GM12878 (cell line): ENCODE measurements around the gene BICRAL. TPM values are rescaled to one million over a fixed set of nuclear protein-coding genes. Genes with fewer than 3 reads are reported as not detected.

Experiments used
- ATAC-seq: fragments of 200-7000 bp; cut with Tn5 transposase; 3 replicates; pipeline ENCODE4 v1.9.1; 2020; ENCODE audit warnings: mild to moderate bottlenecking, moderate library complexity
- BruUV-seq: library from RNA; stranded (reverse); fragments of 400-500 nt; replicated peaks from 2 replicates; lab custom pipeline; 2021; lab: Mats Ljungman, UMichigan
- CTCF ChIA-PET: fragments of 300-600 bp; sonication (Branson Sonifier 250); formaldehyde crosslinking; extraction: SDS; loops from one replicate; lab custom pipeline; 2021; ENCODE audit warnings: inconsistent platforms; lab: Yijun Ruan, JAX
- POLR2A ChIA-PET: fragments of 350-600 bp; formaldehyde crosslinking; extraction: SDS; loops from one replicate; lab custom pipeline; 2021; ENCODE audit warnings: inconsistent platforms; lab: Charles Lee
- RAD21 ChIA-PET: fragments of 300-600 bp; sonication (Branson Sonifier 250); formaldehyde crosslinking; loops from one replicate; lab custom pipeline; 2023; ENCODE audit warnings: antibody characterized with exemption; ENCODE audit not compliant: unreplicated experiment; lab: Charles Lee
- SMC1A ChIA-PET: fragments of 300-600 bp; sonication (Branson Sonifier 250); formaldehyde crosslinking; loops from one replicate; lab custom pipeline; 2023; ENCODE audit not compliant: unreplicated experiment, uncharacterized antibody; lab: Charles Lee
- DNase-seq: peaks from one replicate; pipeline ENCODE4 v3.0.0-alpha.2; 2011; ENCODE audit warnings: low read depth, low spot score
- FAIRE-seq: peaks from 3 replicates; lab custom pipeline; 2011; peaks lifted over from hg19 to GRCh38; lab: Jason Lieb, UNC
- H2AFZ ChIP-seq: 2 replicates; pipeline ENCODE4 v1.6.0; 2011; ENCODE audit warnings: low read depth, low read length, control low read depth; ENCODE audit not compliant: control insufficient read depth
- H3K27ac ChIP-seq: 2 replicates; pipeline ENCODE4 v1.5.1; 2011; ENCODE audit warnings: control low read depth; ENCODE audit not compliant: control insufficient read depth, insufficient read depth
- H3K27me3 ChIP-seq, 2 experiments: replicated peaks in 1 of 2; 2 replicates each; pipeline versions ENCODE4 v1.6.0 to v1.6.1; 2011; ENCODE audit warnings: low read length in 1 of 2; ENCODE audit not compliant: control insufficient read depth in 2 of 2, insufficient read depth in 2 of 2
- H3K36me3 ChIP-seq, 2 experiments: 2 replicates each; pipeline ENCODE4 v1.5.1; 2011; ENCODE audit warnings: low read length in 1 of 2; ENCODE audit not compliant: control insufficient read depth in 2 of 2, insufficient read depth in 2 of 2
- H3K4me1 ChIP-seq: 2 replicates; pipeline ENCODE4 v1.6.1; 2011; ENCODE audit warnings: mild to moderate bottlenecking, low read length, moderate library complexity, mixed read lengths; ENCODE audit not compliant: control insufficient read depth, insufficient read depth
- H3K4me2 ChIP-seq: 2 replicates; pipeline ENCODE4 v1.6.0; 2011; ENCODE audit warnings: control low read depth; ENCODE audit not compliant: control insufficient read depth, insufficient read depth
- H3K4me3 ChIP-seq: fragments of 200-600 bp; sonication (generic); 2 replicates; pipeline ENCODE4 v1.5.1; 2016
- H3K79me2 ChIP-seq: 2 replicates; pipeline ENCODE4 v1.6.0; 2011; ENCODE audit warnings: low read length; ENCODE audit not compliant: control insufficient read depth, insufficient read depth
- H3K9ac ChIP-seq: 2 replicates; pipeline ENCODE4 v1.8.0; 2011; ENCODE audit warnings: low read length, control low read depth, mixed read lengths; ENCODE audit not compliant: control insufficient read depth, insufficient read depth
- H3K9me3 ChIP-seq: replicated peaks from 3 replicates; pipeline ENCODE4 v1.5.1; 2011; ENCODE audit warnings: mild to moderate bottlenecking, low read length; ENCODE audit not compliant: control insufficient read depth, insufficient read depth
- H4K20me1 ChIP-seq: 2 replicates; pipeline ENCODE4 v1.6.0; 2011; ENCODE audit not compliant: control insufficient read depth, insufficient read depth
- BACH1 ChIP-seq: fragments of 450-650 bp; IDR thresholded peaks from 2 replicates; pipeline ENCODE4 v1.6.1; 2017; ENCODE audit warnings: mild to moderate bottlenecking, borderline replicate concordance
- CHD1 ChIP-seq: IDR thresholded peaks from 2 replicates; pipeline ENCODE4 v1.6.1; 2012; ENCODE audit warnings: low read depth, low read length, improper control_type of control experiment
- GABPA ChIP-seq: IDR thresholded peaks from 2 replicates; pipeline ENCODE4 v1.6.1; 2014; ENCODE audit warnings: antibody characterized with exemption, low read depth, mild to moderate bottlenecking, inconsistent platforms
- HCFC1 ChIP-seq: fragments of 150-350 bp; IDR thresholded peaks from 2 replicates; pipeline ENCODE4 v1.6.1; 2014; ENCODE audit warnings: low read length
- HDAC2 ChIP-seq: fragments of 200-600 bp; sonication (generic); IDR thresholded peaks from 2 replicates; pipeline ENCODE4 v1.6.1; 2017
- IKZF1 ChIP-seq: fragments of 450-650 bp; conservative IDR thresholded peaks from 2 replicates; pipeline ENCODE4 v1.6.1; 2017; ENCODE audit warnings: antibody characterized with exemption, mild to moderate bottlenecking
- SPI1 ChIP-seq: IDR thresholded peaks from 2 replicates; pipeline ENCODE4 v1.6.1; 2011; ENCODE audit warnings: low read depth, mild to moderate bottlenecking, low read length, moderate library complexity, borderline replicate concordance; ENCODE audit not compliant: insufficient read depth
- WGBS: methylation state at CpG from one replicate; pipeline ENCODE4 v1.1.6; 2016; ENCODE audit warnings: low lambda C conversion rate; ENCODE audit not compliant: insufficient replicate concordance, insufficient coverage; ENCODE audit errors: missing lambda C conversion rate; 5-methylcytosine and 5-hydroxymethylcytosine counted together
- in situ Hi-C: fragments of 300-500 bp; cut with MboI; formaldehyde crosslinking; loops from 9 replicates; pipeline ENCODE4 v1.14.3; 2018; ENCODE audit warnings: mixed read lengths
- intact Hi-C: fragments of 100-400 bp; cut with micrococcal nuclease; formaldehyde crosslinking; loops from one replicate; pipeline ENCODE4 v1.14.2; 2022; ENCODE audit not compliant: unreplicated experiment
- polyA plus RNA-seq, 11 experiments: library from polyadenylated mRNA; depleted of rRNA in 4 of 11; unstranded in 6 of 11; stranded (reverse) in 5 of 11; fragments of >200 nt; fragmentation: Nextera tagmentation in 4 of 11; fragmentation: Illumina TruSeq in 1 of 11; extraction: Ambion mirVana in 4 of 11; extraction: Trizol in 1 of 11; gene quantifications; 1 replicate in 1 of 11; 2 replicates in 10 of 11; pipeline versions ENCODE4 v1.2.1 to v1.2.3, GENCODE V29; 2011 to 2016; ENCODE audit warnings: inconsistent platforms in 2 of 11, missing spikeins in 2 of 11, low read depth in 1 of 11
- total RNA-seq, 4 experiments: library from RNA; depleted of rRNA in 3 of 4; stranded (reverse); fragments of >200 nt in 3 of 4; fragmentation: Illumina TruSeq in 1 of 4; extraction: Trizol in 1 of 4; gene quantifications; 2 replicates each; pipeline versions ENCODE4 v1.2.1 to v1.2.3, GENCODE V29; 2013 to 2021
- TF ChIP-seq, protein P1 (sequence below): fragments of 450-650 bp; IDR thresholded peaks from 2 replicates; pipeline ENCODE4 v1.6.1; 2017; ENCODE audit warnings: antibody characterized with exemption, mild to moderate bottlenecking, moderate library complexity
- TF ChIP-seq, protein P2 (sequence below): IDR thresholded peaks from 2 replicates; pipeline ENCODE4 v1.6.1; 2012; ENCODE audit warnings: improper control_type of control experiment, low read depth, low read length; ENCODE audit not compliant: insufficient replicate concordance
- TF ChIP-seq, protein P3 (sequence below): fragments of 450-650 bp; IDR thresholded peaks from 2 replicates; pipeline ENCODE4 v1.6.1; 2016; ENCODE audit warnings: mild to moderate bottlenecking

Gene BICRAL
- total and polyA plus RNA-seq, 10 of the 15 experiments (the other 5 are each of a cell fraction or from before 2014, with no cell fraction given), result 1.9 to 16.6 (median 8.5) TPM

DNA sequence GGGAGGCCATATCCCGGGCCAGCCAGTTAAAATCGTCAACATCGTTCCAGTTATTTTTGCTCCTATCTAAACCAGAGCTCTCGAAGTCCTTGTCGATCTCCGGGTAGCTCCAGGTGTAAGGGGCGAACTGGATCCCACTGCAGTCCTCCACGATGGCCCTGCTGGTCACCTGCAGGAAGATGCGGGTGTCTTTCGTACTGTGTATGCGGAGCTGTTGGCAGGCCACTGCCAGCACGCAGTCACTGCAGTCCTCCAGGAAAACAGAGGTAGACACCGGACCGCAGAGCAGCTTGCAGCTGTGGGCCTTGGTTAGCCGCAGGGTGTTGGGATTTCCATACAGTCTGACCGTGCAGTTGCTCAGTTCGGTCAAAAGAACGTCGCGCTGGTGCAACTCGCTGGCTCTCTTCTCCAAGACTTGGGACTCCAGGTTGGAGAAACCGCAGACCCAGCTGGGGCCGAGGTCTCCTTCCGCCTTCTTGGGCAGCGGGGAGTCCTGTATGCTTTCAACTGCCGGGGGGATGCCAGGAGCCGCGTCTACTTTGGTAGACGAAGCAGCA lies 36.7 kb upstream of the BICRAL start:
- Histone ChIP-seq H3K9me3 (no peaks in the 10 kb centered on the region), H3K4me2 (peak overlapping the region; percentile 94), H3K36me3 (no peaks in the 10 kb centered on the region), H3K4me3 (peak overlapping the region; percentile 99), H3K27ac (peak overlapping the region; percentile 98), H3K27me3 (no peaks in the 10 kb centered on the region), H3K4me1 (peaks cover 10% of the 10 kb centered on the region), H4K20me1 (no peaks in the 10 kb centered on the region), H2AFZ (no peak overlapping the region), H3K9ac (peak overlapping the region; percentile 100), H3K79me2 (peaks cover 44% of the 10 kb centered on the region)
- POLR2A ChIA-PET, result interaction anchor here (0.8 to 8.4 kb wide), 12 partner anchors 9 to 145 kb away, joined by 3 to 140 read pairs (median 5); partner anchors contain the start of gene BICRAL
- RAD21 ChIA-PET, result interaction anchor here (0.8 to 7.0 kb wide), 9 partner anchors 17 to 180 kb away, joined by 3 to 227 read pairs (median 6); partner anchors contain the start of genes BICRAL and RPL7L1
- DNase-seq, result no peak
- no TSS peak for BruUV-seq
- in situ Hi-C loops, result no loop called here
- intact Hi-C loops, result no loop called here
- SMC1A ChIA-PET, result interaction anchor here (0.5 to 6.6 kb wide), 12 partner anchors 18 to 175 kb away, joined by 3 to 92 read pairs (median 3); no protein-coding TSS in a partner anchor
- no peak for ATAC-seq
- no peak for FAIRE-seq
- WGBS, result 2% methylated on average over 29 of the region's 29 CpGs
- CTCF ChIA-PET, result interaction anchor here (0.9 to 2.8 kb wide), 7 partner anchors 19 to 148 kb away, joined by 3 to 15 read pairs (median 3); no protein-coding TSS in a partner anchor
- TF ChIP-seq SPI1 (no peak), HDAC2 (no peak), GABPA (no peak), IKZF1 (peak; percentile 53), CHD1 (no peak), BACH1 (no peak), HCFC1 (no peak)
- TF ChIP-seq, protein P1, sequence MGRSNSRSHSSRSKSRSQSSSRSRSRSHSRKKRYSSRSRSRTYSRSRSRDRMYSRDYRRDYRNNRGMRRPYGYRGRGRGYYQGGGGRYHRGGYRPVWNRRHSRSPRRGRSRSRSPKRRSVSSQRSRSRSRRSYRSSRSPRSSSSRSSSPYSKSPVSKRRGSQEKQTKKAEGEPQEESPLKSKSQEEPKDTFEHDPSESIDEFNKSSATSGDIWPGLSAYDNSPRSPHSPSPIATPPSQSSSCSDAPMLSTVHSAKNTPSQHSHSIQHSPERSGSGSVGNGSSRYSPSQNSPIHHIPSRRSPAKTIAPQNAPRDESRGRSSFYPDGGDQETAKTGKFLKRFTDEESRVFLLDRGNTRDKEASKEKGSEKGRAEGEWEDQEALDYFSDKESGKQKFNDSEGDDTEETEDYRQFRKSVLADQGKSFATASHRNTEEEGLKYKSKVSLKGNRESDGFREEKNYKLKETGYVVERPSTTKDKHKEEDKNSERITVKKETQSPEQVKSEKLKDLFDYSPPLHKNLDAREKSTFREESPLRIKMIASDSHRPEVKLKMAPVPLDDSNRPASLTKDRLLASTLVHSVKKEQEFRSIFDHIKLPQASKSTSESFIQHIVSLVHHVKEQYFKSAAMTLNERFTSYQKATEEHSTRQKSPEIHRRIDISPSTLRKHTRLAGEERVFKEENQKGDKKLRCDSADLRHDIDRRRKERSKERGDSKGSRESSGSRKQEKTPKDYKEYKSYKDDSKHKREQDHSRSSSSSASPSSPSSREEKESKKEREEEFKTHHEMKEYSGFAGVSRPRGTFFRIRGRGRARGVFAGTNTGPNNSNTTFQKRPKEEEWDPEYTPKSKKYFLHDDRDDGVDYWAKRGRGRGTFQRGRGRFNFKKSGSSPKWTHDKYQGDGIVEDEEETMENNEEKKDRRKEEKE, result no peak
- TF ChIP-seq, protein P2, sequence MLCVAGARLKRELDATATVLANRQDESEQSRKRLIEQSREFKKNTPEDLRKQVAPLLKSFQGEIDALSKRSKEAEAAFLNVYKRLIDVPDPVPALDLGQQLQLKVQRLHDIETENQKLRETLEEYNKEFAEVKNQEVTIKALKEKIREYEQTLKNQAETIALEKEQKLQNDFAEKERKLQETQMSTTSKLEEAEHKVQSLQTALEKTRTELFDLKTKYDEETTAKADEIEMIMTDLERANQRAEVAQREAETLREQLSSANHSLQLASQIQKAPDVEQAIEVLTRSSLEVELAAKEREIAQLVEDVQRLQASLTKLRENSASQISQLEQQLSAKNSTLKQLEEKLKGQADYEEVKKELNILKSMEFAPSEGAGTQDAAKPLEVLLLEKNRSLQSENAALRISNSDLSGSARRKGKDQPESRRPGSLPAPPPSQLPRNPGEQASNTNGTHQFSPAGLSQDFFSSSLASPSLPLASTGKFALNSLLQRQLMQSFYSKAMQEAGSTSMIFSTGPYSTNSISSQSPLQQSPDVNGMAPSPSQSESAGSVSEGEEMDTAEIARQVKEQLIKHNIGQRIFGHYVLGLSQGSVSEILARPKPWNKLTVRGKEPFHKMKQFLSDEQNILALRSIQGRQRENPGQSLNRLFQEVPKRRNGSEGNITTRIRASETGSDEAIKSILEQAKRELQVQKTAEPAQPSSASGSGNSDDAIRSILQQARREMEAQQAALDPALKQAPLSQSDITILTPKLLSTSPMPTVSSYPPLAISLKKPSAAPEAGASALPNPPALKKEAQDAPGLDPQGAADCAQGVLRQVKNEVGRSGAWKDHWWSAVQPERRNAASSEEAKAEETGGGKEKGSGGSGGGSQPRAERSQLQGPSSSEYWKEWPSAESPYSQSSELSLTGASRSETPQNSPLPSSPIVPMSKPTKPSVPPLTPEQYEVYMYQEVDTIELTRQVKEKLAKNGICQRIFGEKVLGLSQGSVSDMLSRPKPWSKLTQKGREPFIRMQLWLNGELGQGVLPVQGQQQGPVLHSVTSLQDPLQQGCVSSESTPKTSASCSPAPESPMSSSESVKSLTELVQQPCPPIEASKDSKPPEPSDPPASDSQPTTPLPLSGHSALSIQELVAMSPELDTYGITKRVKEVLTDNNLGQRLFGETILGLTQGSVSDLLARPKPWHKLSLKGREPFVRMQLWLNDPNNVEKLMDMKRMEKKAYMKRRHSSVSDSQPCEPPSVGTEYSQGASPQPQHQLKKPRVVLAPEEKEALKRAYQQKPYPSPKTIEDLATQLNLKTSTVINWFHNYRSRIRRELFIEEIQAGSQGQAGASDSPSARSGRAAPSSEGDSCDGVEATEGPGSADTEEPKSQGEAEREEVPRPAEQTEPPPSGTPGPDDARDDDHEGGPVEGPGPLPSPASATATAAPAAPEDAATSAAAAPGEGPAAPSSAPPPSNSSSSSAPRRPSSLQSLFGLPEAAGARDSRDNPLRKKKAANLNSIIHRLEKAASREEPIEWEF, result no peak
- TF ChIP-seq, protein P3, sequence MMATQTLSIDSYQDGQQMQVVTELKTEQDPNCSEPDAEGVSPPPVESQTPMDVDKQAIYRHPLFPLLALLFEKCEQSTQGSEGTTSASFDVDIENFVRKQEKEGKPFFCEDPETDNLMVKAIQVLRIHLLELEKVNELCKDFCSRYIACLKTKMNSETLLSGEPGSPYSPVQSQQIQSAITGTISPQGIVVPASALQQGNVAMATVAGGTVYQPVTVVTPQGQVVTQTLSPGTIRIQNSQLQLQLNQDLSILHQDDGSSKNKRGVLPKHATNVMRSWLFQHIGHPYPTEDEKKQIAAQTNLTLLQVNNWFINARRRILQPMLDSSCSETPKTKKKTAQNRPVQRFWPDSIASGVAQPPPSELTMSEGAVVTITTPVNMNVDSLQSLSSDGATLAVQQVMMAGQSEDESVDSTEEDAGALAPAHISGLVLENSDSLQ, result no peak
